Spleen (tissue), 7 donors: Measurements from ENCODE around the gene CCNF.

Experiments
- CTCF ChIP-seq, 11 experiments: fragments of 200-600 bp in 7 of 11; fragments of 450-650 bp in 4 of 11; sonication (generic) in 4 of 11; IDR thresholded peaks in 8 of 11; conservative IDR thresholded peaks in 3 of 11; 1 replicate in 7 of 11; 2 replicates in 4 of 11; pipeline versions ENCODE4 v1.4.0 to v1.8.0; 2016 to 2021; ENCODE audit warnings: antibody characterized with exemption in 11 of 11, inconsistent platforms in 4 of 11, mild to moderate bottlenecking in 1 of 11
- POLR2A ChIP-seq, 3 donors: fragments of 450-650 bp; IDR thresholded peaks; one replicate each; pipeline ENCODE4 v1.5.1; 2017; ENCODE audit warnings: antibody characterized with exemption in 3 of 3, mild to moderate bottlenecking in 1 of 3
- POLR2AphosphoS5 ChIP-seq, 3 donors: sonication (generic); formaldehyde crosslinking; IDR thresholded peaks; one replicate each; pipeline ENCODE4 v1.5.1; 2017; ENCODE audit warnings: antibody characterized with exemption in 3 of 3
- donor health status: DM: no; HTN: no; CAD: no; lungs with moderate emphysema.
- donor health status: DM: no; HTN: no; CAD: no.
- donor health status: DM: no; HTN: no; CAD: no.

GRCh38 chr16:2476741-2477140 lies 47.5 kb downstream of the CCNF start:
- TF ChIP-seq CTCF (IDR thresholded peaks at IDR 0.05 in 8 of 11, conservative IDR thresholded peaks at IDR 0.05 in 3 of 11), result no peak
- TF ChIP-seq POLR2AphosphoS5 (IDR thresholded peaks at IDR 0.05), result no peak
- TF ChIP-seq POLR2A (IDR thresholded peaks at IDR 0.05), result no peak
